Left ventricle myocardium inferior (tissue), 1 donor: ENCODE results near the gene GRK1. TPM values are rescaled to one million over a fixed set of nuclear protein-coding genes. Genes with fewer than 3 reads are reported as not detected.

Experiments used
- DNase-seq: peaks from one replicate; pipeline ENCODE4 v3.0.0-alpha.2; 2020
- H3K27ac ChIP-seq: fragments of 200-600 bp; replicated peaks from 2 replicates; pipeline ENCODE4 v1.8.0; 2021
- H3K27me3 ChIP-seq: fragments of 200-600 bp; 2 replicates; pipeline ENCODE4 v1.8.0; 2021; ENCODE audit warnings: low read depth
- H3K36me3 ChIP-seq: fragments of 200-600 bp; 2 replicates; pipeline ENCODE4 v1.8.0; 2021
- H3K4me1 ChIP-seq: fragments of 200-600 bp; 2 replicates; pipeline ENCODE4 v1.8.0; 2021
- H3K4me3 ChIP-seq: fragments of 200-600 bp; 2 replicates; pipeline ENCODE4 v1.8.0; 2021; ENCODE audit warnings: mild to moderate bottlenecking, moderate library complexity
- H3K9me3 ChIP-seq: fragments of 200-600 bp; replicated peaks from 2 replicates; pipeline ENCODE4 v1.8.0; 2021
- CTCF ChIP-seq: fragments of 200-600 bp; IDR thresholded peaks from 2 replicates; pipeline ENCODE4 v1.8.0; 2021; ENCODE audit warnings: antibody characterized with exemption, mild to moderate bottlenecking, borderline replicate concordance
- intact Hi-C: fragments of 100-400 bp; cut with micrococcal nuclease; formaldehyde crosslinking; loops from one replicate; pipeline ENCODE4 v1.11.0; 2022
- total RNA-seq: library from RNA; stranded (reverse); fragmentation: NEBNext Ultra II Directional; extraction: Animal tissue kit (Norgen Biotek cat#: 25700); gene quantifications from one replicate; pipeline ENCODE4 v1.2.1, GENCODE V29; 2021
- donor health status: DM: no; HTN: yes; CAD: no; lungs with severe emphysema.

The GRK1 gene
- total RNA-seq, 1 donor from 2014 or later, result 0.85 TPM

DNA sequence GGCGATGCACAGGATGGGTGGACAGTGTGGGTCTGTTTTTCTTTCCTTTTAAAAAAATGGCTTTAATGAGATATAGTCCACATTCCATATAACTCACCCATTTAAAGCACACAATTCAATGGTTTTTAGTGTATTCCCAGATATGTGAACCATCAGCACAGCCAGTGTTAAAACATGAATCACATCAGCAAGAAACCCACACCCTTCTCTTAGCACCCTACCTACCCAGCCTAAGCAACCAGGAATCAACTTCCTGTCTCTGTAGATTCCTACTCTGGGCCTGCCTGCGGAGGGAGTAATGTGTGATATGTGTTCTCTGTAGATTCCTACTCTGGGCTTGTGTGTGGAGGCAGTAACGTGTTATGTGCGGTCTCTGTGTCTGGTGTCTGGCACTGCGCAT is 103.9 kb downstream of the GRK1 start:
- H3K36me3 ChIP-seq, result no peaks in the 10 kb centered on the region
- H3K4me1 ChIP-seq, result no peaks in the 10 kb centered on the region
- H3K27me3 ChIP-seq, result peaks cover 10% of the 10 kb centered on the region
- no peak for DNase-seq
- no peak overlapping the region for H3K4me3 ChIP-seq
- TF ChIP-seq CTCF, result no peak
- peaks cover 17% of the 10 kb centered on the region for H3K9me3 ChIP-seq
- no peak overlapping the region for H3K27ac ChIP-seq
- intact Hi-C loops, result no loop called here

GRCh38 chr13:113771709-113772331 is 104.8 kb downstream of the GRK1 start:
- Histone ChIP-seq H3K36me3 (no peaks in the 10 kb centered on the region), H3K4me1 (no peaks in the 10 kb centered on the region), H3K27ac (no peak overlapping the region), H3K4me3 (no peak overlapping the region), H3K9me3 (peaks cover 17% of the 10 kb centered on the region), H3K27me3 (peaks cover 19% of the 10 kb centered on the region)
- TF ChIP-seq CTCF, result no peak
- no peak for DNase-seq
- intact Hi-C loops, result no loop called here

DNA sequence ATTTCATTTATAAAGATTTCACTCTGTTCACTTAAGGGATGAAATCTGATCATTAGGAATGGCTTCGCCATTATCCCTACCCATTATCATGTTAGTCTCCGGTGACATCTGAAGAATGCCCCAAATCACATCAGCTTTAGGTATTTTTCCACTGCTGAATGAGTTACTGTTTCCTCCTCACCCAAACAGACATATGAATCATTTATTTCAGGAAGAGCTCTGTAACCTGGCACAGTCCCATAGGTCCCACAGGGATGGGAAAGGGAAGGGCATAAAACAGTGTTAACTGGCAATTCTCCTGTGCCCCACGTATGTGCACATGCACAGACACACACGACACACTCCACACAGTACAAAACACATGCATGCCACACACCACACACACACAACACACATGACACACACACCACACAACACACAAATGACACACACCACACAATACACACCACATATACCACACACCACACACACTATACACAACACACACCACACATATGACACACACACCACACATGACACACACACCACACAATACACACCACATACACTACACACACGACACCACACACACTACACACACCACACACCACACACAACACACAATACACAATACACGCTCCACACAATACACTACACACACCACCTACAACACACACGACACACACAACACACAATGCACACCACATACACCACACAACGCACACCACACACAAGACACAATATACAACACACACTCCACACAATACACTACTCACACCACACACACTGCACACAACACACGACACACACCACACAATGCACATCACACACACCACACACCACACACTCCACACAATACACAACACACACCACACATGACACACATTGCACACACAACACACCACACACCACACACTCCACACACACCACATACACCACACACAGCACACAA is 107.4 kb downstream of the GRK1 start:
- Histone ChIP-seq H3K4me1 (no peaks in the 10 kb centered on the region), H3K27ac (no peak overlapping the region), H3K27me3 (peaks cover 32% of the 10 kb centered on the region), H3K4me3 (no peak overlapping the region), H3K36me3 (no peaks in the 10 kb centered on the region), H3K9me3 (peaks cover 17% of the 10 kb centered on the region)
- no peak for TF ChIP-seq CTCF
- intact Hi-C loops, result no loop called here
- no peak for DNase-seq

DNA sequence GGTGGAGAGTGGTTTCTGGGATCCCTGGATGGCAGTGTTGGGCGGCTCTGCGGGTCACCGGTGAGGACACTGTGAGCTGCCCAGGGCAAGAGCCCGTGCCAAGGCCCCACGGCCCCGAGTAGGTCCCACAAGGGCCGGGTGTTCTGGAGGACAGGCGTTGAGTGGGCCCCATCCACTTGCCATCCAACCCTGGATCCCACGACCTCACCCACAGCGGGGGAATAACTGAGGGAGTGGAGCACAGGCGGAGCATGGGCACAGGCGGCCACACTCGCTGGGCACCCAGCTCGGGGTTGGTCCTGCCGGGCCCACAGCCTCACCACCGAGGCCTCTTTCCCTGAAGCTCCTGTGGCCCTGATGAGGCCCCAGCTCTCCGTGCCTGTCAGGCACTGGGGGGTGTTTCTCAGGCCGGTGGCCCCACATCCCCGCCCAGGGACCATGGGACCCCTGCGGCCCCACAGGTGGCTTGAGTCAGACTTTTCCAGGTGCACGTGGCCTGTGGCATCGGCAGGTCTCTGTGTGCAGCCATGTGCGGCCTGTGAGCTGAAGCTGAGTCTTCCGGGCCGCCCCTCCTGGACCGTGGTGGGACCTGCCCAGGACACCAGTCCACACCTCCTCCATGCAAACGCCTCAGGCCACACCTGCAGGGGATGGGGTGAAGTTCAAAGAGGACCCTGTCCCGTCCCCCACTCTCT is 108.6 kb downstream of the GRK1 start:
- H3K36me3 ChIP-seq, result no peaks in the 10 kb centered on the region
- H3K4me1 ChIP-seq, result no peaks in the 10 kb centered on the region
- H3K4me3 ChIP-seq, result no peak overlapping the region
- intact Hi-C loops, result no loop called here
- no peak for TF ChIP-seq CTCF
- peaks cover 32% of the 10 kb centered on the region for H3K27me3 ChIP-seq
- peaks cover 17% of the 10 kb centered on the region for H3K9me3 ChIP-seq
- no peak for DNase-seq
- H3K27ac ChIP-seq, result no peak overlapping the region

- no peak overlapping the region for H3K4me3 ChIP-seq
- H3K27ac ChIP-seq, result no peak overlapping the region
- DNase-seq, result no peak
- H3K27me3 ChIP-seq, result peaks cover 32% of the 10 kb centered on the region
- peaks cover 15% of the 10 kb centered on the region for H3K9me3 ChIP-seq
- no peaks in the 10 kb centered on the region for H3K4me1 ChIP-seq
- intact Hi-C loops, result no loop called here
- H3K36me3 ChIP-seq, result no peaks in the 10 kb centered on the region
- TF ChIP-seq CTCF, result no peak
These were observed 109.5 kb downstream of the GRK1 start for GRCh38 chr13:113776231-113777125.
